Hepatocyte (in vitro differentiated cells): ENCODE results near the gene TBC1D3E. TPM values are rescaled to one million over a fixed set of nuclear protein-coding genes. Genes with fewer than 3 reads are reported as not detected.
"Not testable (repeated sequence)": the region's sequence is repeated elsewhere in the genome, so short reads cannot be mapped to it uniquely, and the experiment has no call there.

ENCODE experiments used
- DNase-seq: peaks from one replicate; pipeline ENCODE4 v3.0.0-alpha.2; 2016; ENCODE audit warnings: low spot score
- H2AFZ ChIP-seq: fragments of 200-600 bp; sonication (generic); 2 replicates; pipeline ENCODE4 v1.6.0; 2016; ENCODE audit warnings: antibody characterized with exemption, mild to moderate bottlenecking
- H3K27ac ChIP-seq: fragments of 200-600 bp; sonication (generic); 2 replicates; pipeline ENCODE4 v1.5.1; 2016; ENCODE audit warnings: mild to moderate bottlenecking
- H3K27me3 ChIP-seq: fragments of 200-600 bp; sonication (generic); 2 replicates; pipeline ENCODE4 v1.6.1; 2016
- H3K36me3 ChIP-seq: fragments of 200-600 bp; sonication (generic); replicated peaks from 2 replicates; pipeline ENCODE4 v1.5.1; 2016; ENCODE audit warnings: low read depth; ENCODE audit not compliant: insufficient read depth
- H3K4me1 ChIP-seq: fragments of 200-600 bp; sonication (generic); 2 replicates; pipeline ENCODE4 v1.5.1; 2016; ENCODE audit warnings: mild to moderate bottlenecking, moderate library complexity; ENCODE audit not compliant: insufficient read depth
- H3K4me2 ChIP-seq: fragments of 200-600 bp; sonication (generic); 2 replicates; pipeline ENCODE4 v1.6.0; 2016
- H3K4me3 ChIP-seq: fragments of 200-600 bp; sonication (generic); 2 replicates; pipeline ENCODE4 v1.5.1; 2016; ENCODE audit warnings: mild to moderate bottlenecking
- H3K79me2 ChIP-seq: fragments of 200-600 bp; sonication (generic); 2 replicates; pipeline ENCODE4 v1.6.0; 2017; ENCODE audit warnings: mild to moderate bottlenecking
- H3K9me2 ChIP-seq: fragments of 200-600 bp; sonication (generic); replicated peaks from 2 replicates; pipeline ENCODE4 v1.6.0; 2017; ENCODE audit warnings: mild to moderate bottlenecking; ENCODE audit not compliant: insufficient read depth
- H3K9me3 ChIP-seq: fragments of 200-600 bp; sonication (generic); 2 replicates; pipeline ENCODE4 v1.5.1; 2016; ENCODE audit warnings: low read depth, mild to moderate bottlenecking
- H4K20me1 ChIP-seq: fragments of 200-600 bp; sonication (generic); 2 replicates; pipeline ENCODE4 v1.6.0; 2016; ENCODE audit warnings: mild to moderate bottlenecking; ENCODE audit not compliant: insufficient read depth, poor library complexity, severe bottlenecking
- WGBS: methylation state at CpG from one replicate; pipeline ENCODE4 v1.1.6; 2016; ENCODE audit warnings: low lambda C conversion rate; ENCODE audit errors: missing lambda C conversion rate; 5-methylcytosine and 5-hydroxymethylcytosine counted together
- polyA plus RNA-seq: library from polyadenylated mRNA; unstranded; fragments of >200 nt; fragmentation: Nextera tagmentation; extraction: Ambion mirVana; gene quantifications from 2 replicates; pipeline ENCODE4 v1.2.1, GENCODE V29; 2016
- small RNA-seq: library from RNA; depleted of rRNA; stranded (forward); fragments of <200 nt; gene quantifications from one replicate; pipeline ENCODE3, GENCODE V24; 2014
- total RNA-seq: library from RNA; depleted of rRNA; stranded (reverse); fragments of >200 nt; gene quantifications from 2 replicates; pipeline ENCODE4 v1.2.3, GENCODE V29; 2014

Gene TBC1D3E
- total RNA-seq (not detected in 2 replicates), polyA plus RNA-seq (not detected in 2 replicates)

DNA sequence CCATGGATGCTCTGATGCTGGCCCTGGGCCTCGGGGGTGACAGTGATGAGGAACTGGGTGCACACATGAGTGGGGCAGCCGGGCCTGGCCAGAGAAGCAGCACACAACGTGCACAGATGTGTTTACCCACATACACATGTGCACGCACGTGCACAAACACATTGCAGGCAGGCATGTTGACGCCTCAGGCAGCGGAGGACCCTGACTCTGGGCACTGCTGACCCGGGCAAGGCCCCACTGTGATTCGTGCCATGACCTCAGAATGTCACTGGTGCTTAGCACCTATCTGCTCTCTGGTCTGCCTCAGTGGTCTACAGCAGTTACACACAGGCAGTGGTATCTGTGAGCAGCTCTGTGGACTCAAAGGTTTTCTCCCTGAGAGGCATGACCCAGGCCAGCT, at the start of gene TBC1D3E:
TSS of gene TBC1D3E (plus strand) at position 301 of the 400 bp plus-strand sequence. CDS start 1,545 bp downstream, outside the sequence.
- not testable (repeated sequence) for H3K79me2 ChIP-seq

DNA sequence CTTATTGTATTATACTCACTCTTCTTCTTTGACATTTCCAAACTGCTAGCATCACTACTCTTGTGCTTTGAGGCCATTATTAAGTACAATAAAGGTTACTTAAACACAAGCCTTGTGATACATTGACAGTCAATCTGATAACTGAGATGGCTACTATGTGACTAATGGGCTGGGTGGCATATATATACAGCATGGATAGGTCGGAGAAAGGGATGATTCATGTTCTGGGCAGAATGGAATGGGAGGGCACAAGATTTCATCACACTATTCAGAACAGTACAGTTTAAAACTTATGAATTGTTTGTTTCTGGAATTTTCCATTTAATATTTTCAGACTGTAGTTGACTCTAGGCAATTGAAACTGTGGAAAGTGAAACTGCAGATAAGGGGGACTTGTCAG, 40.4 kb upstream of the TBC1D3E start:
- not testable (repeated sequence) for H3K27ac ChIP-seq, H3K4me2 ChIP-seq, H3K36me3 ChIP-seq, H2AFZ ChIP-seq, H3K9me3 ChIP-seq, H3K4me1 ChIP-seq, H3K27me3 ChIP-seq, H3K4me3 ChIP-seq, H3K79me2 ChIP-seq, H3K9me2 ChIP-seq, H4K20me1 ChIP-seq, DNase-seq
- WGBS = no CpG with 5 or more reads among the region's 1 CpG

More for the DNA sequence above, at the start of gene TBC1D3E:
- not testable (repeated sequence) for H4K20me1 ChIP-seq, H3K4me1 ChIP-seq, H3K36me3 ChIP-seq, H3K4me2 ChIP-seq, H3K9me2 ChIP-seq, H3K4me3 ChIP-seq, H2AFZ ChIP-seq, H3K9me3 ChIP-seq, DNase-seq, H3K27me3 ChIP-seq, H3K27ac ChIP-seq
- no CpG with 5 or more reads among the region's 9 CpGs for WGBS

DNA sequence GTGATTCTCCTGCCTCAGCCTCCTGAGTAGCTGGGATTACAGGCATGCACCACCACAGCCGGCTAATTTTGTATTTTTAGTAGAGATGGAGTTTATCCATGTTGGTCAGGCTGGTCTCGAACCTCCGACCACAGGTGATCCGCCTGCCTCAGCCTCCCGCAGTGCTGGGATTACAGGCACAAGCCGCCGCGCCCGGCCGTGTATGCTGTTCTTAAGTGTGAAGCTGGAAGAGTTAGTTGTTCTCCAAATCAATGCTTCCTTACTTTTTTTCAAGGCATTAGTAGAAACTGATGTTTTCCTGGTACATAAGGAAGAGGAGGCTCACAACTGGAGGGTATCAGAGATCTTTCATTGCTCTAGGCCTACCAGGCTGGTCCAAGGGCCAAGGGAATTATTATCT, 39.6 kb upstream of the TBC1D3E start:
- 96% methylated on average over 9 of the region's 10 CpGs for WGBS

DNA sequence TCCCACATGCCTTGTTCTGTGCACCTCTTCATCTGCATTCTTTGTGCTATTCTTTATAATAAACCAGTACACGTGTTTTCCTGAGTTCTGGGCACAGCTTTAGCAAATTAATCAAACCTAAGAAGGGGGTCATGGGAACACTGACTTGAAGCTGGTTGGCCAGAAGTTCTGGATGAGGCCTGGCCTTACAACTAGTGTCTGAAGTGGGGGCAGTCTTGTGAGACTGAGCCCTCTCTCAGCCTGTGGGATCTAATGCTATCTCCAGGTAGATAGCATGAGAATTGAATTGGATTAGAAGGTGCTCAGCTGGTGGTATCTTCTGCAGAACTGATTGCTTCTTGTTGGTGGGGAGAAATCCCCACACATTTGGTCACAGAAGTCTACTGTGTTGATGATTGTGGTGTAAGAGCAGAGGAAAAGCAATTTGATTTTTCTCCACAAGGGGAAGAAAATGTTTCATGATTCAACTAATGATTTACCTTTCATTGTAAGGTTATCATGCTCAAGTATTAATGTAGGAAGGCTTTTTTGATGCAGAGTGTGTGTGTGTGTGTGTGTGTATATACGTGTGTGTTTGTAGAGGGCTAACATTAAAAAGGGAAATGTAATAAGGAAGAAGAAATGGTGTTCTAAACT, 33.6 kb upstream of the TBC1D3E start:
- H3K4me3 ChIP-seq = not testable (repeated sequence)
- no CpG with 5 or more reads among the region's 2 CpGs for WGBS

More for the DNA sequence above, 39.6 kb upstream of the TBC1D3E start:
- not testable (repeated sequence) for H3K27me3 ChIP-seq, H4K20me1 ChIP-seq, H3K9me3 ChIP-seq, H3K4me2 ChIP-seq, H3K4me1 ChIP-seq, H3K27ac ChIP-seq, H3K4me3 ChIP-seq, H3K36me3 ChIP-seq, H3K9me2 ChIP-seq, H2AFZ ChIP-seq, DNase-seq, H3K79me2 ChIP-seq

DNA sequence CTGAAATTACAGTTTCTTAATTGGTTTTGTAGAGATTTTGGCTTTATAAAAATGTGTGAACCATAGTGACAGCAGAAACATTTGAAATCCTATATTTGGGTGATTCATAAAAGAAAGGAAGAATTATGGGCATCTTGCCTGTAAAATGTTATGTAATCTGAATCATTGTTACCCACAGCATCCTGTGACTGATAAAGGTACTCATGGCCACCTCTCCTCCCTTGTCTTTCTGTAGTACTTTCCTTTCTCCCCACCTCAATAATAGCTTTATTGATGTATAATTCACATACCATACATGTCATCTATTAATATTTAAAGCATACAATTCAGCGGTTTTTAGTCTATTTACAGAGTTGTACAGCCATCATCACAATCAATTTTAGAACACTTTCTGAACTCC, 28.5 kb upstream of the TBC1D3E start:
- H3K4me1 ChIP-seq, H2AFZ ChIP-seq, H4K20me1 ChIP-seq, H3K4me3 ChIP-seq, DNase-seq, H3K27me3 ChIP-seq, H3K27ac ChIP-seq, H3K36me3 ChIP-seq, H3K4me2 ChIP-seq, H3K9me3 ChIP-seq, H3K79me2 ChIP-seq, H3K9me2 ChIP-seq: not testable (repeated sequence)
- no CpG with 5 or more reads among the region's 1 CpG for WGBS

More for the DNA sequence above, 33.6 kb upstream of the TBC1D3E start:
- not testable (repeated sequence) for H3K4me2 ChIP-seq, H3K4me1 ChIP-seq, H3K79me2 ChIP-seq, H4K20me1 ChIP-seq, H3K27me3 ChIP-seq, DNase-seq, H3K36me3 ChIP-seq, H2AFZ ChIP-seq, H3K9me2 ChIP-seq, H3K27ac ChIP-seq, H3K9me3 ChIP-seq

DNA sequence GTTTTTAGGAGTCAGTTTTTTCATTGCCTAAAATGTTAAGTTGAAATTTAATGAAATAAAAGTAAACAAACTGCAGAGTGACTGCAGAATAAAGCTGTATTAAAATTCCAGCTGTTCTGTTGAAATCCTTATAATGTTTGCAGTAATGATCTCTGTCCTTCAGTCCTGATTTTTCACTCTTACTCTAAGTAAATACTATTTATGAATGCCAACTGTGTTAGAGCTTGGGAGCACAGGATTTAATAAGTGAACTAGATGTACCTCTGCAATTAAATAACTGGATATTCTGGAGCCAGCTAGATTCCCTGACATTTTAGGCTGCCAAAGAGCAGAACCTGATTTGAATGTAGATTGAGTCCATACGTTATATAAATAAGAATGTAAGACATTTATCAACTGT, 7.9 kb upstream of the TBC1D3E start:
- not testable (repeated sequence) for H3K9me3 ChIP-seq, H3K27ac ChIP-seq, H2AFZ ChIP-seq, H3K4me2 ChIP-seq, H3K79me2 ChIP-seq, H3K9me2 ChIP-seq, H3K4me3 ChIP-seq, H3K4me1 ChIP-seq, H3K27me3 ChIP-seq, DNase-seq, H4K20me1 ChIP-seq, H3K36me3 ChIP-seq
- no CpG with 5 or more reads among the region's 1 CpG for WGBS

DNA sequence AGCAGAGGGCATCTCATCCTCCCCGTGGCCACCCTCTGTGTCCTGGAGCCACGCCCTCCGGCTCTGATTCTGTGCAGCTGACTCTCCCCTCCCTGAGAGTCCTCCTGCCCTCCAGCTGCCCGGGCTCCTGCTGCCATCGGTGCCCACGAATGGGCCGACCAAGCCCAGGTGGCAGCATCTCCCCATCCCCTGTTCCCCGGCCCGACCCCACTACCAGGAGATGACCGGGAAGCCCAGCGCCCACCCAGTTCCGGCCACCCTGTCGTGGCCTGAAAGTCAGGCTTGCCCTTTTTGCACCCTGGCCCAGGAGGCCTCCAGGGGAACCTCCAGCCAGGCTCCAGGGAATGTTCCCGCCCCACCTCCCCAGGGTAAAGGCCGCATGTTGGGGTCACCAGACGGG, 7.1 kb downstream of the TBC1D3E start:
- H3K79me2 ChIP-seq, H3K9me2 ChIP-seq, H3K27me3 ChIP-seq, H2AFZ ChIP-seq, DNase-seq, H3K4me1 ChIP-seq, H4K20me1 ChIP-seq, H3K9me3 ChIP-seq, H3K4me2 ChIP-seq, H3K27ac ChIP-seq, H3K36me3 ChIP-seq, H3K4me3 ChIP-seq: not testable (repeated sequence)
- no CpG with 5 or more reads among the region's 16 CpGs for WGBS

Small RNAs within 50 kb of the gene (small RNA-seq; reads per million reads assigned to genes)
- gene RF00019 (not detected), gene RNA5SP526 (not detected)

Other genes starting within 250 kb of the TBC1D3E start
- gene TBC1D3K, start 203.5 kb upstream of the TBC1D3E start, total RNA-seq = not detected in 2 replicates
- not detected in 2 replicates for gene TBC1D3K, start 203.5 kb upstream of the TBC1D3E start, polyA plus RNA-seq
- gene TBC1D3L, start 138.9 kb upstream of the TBC1D3E start, total RNA-seq = 10.7 and 12.8 TPM in 2 replicates
- gene TBC1D3L, start 138.9 kb upstream of the TBC1D3E start, polyA plus RNA-seq = 20.6 and 31.4 TPM in 2 replicates
- not detected in 2 replicates for gene TBC1D3D, start 124.0 kb upstream of the TBC1D3E start, total RNA-seq
- gene TBC1D3D, start 124.0 kb upstream of the TBC1D3E start, polyA plus RNA-seq = 0.08 and 0.15 TPM in 2 replicates
- not detected in 2 replicates for gene TBC1D3C, start 59.3 kb upstream of the TBC1D3E start, total RNA-seq
- gene TBC1D3C, start 59.3 kb upstream of the TBC1D3E start, polyA plus RNA-seq = not detected in 2 replicates
- gene TBC1D3, start 64.6 kb downstream of the TBC1D3E start, total RNA-seq = not detected in 2 replicates
- not detected in 2 replicates for gene TBC1D3, start 64.6 kb downstream of the TBC1D3E start, polyA plus RNA-seq
- 44.9 and 58.7 TPM in 2 replicates for gene MRPL45, start 169.2 kb downstream of the TBC1D3E start, total RNA-seq
- gene MRPL45, start 169.2 kb downstream of the TBC1D3E start, polyA plus RNA-seq = 25.8 and 29.4 TPM in 2 replicates
- gene GPR179, start 216.0 kb downstream of the TBC1D3E start, total RNA-seq = 0.03 and 0.08 TPM in 2 replicates
- gene GPR179, start 216.0 kb downstream of the TBC1D3E start, polyA plus RNA-seq = 0.19 TPM in 1 of 2 replicates, not detected in the other
- gene SOCS7, start 223.9 kb downstream of the TBC1D3E start, total RNA-seq = 13.0 and 15.9 TPM in 2 replicates
- gene SOCS7, start 223.9 kb downstream of the TBC1D3E start, polyA plus RNA-seq = 2.7 and 3.5 TPM in 2 replicates